HG03025 (cell line): Measurements from ENCODE around the gene FAR1.
"Not testable (repeated sequence)": the region's sequence is repeated elsewhere in the genome, so short reads cannot be mapped to it uniquely, and the experiment has no call there.

Experiments
- ATAC-seq: cut with Tn5 transposase; IDR thresholded peaks from one replicate; pipeline ENCODE4 v1.9.1; 2021; ENCODE audit warnings: mild to moderate bottlenecking, moderate library complexity; ENCODE audit not compliant: unreplicated experiment, low FRiP score

Gene FAR1, protein sequence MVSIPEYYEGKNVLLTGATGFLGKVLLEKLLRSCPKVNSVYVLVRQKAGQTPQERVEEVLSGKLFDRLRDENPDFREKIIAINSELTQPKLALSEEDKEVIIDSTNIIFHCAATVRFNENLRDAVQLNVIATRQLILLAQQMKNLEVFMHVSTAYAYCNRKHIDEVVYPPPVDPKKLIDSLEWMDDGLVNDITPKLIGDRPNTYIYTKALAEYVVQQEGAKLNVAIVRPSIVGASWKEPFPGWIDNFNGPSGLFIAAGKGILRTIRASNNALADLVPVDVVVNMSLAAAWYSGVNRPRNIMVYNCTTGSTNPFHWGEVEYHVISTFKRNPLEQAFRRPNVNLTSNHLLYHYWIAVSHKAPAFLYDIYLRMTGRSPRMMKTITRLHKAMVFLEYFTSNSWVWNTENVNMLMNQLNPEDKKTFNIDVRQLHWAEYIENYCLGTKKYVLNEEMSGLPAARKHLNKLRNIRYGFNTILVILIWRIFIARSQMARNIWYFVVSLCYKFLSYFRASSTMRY

DNA sequence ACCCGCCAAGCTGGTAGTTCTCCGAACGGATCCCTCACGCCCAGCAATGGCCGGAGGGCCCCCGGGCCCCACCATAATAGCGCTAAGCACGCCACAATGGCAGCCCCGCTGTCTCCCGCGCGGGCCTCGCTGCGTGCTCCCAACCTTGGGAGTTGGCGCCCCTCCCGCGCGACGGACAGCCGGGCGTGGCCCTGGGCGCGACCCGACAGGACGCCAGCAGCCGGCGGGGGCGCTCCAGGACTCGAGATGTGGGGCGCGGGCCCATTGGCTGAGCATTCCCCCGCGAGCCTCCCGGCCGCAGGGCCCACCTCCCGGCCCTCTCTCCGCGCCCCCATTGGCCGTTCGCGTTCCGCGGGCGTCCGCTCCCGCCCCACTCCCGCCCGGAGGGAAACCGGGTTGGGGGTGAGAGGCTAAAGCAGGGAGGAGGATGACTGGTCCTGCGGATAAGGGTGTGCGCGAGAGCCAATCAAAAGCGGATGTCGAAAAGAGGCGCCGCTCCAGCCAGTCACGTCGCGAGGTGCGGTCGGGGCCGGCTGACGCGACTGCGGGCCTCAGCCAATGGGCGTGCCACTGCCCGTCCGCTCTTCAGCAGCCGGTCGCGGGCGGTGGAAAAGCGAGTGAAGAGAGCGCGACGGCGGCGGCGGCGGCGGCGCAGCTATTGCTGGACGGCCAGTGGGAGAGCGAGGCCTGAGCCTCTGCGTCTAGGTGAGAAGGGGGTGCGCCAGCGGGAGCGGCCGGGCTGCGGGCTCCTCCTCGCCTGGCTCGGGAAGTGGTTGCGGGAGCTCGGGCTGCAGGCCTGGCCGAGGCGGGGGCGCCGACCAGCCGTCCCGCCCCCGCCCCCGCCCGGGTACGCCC lies at the start of gene FAR1:
Gene FAR1, plus strand, starts transcription at position 567 of the 855 bp plus-strand sequence. CDS start 26,098 bp downstream, outside the sequence.
- ATAC-seq = peak; percentile 92

DNA sequence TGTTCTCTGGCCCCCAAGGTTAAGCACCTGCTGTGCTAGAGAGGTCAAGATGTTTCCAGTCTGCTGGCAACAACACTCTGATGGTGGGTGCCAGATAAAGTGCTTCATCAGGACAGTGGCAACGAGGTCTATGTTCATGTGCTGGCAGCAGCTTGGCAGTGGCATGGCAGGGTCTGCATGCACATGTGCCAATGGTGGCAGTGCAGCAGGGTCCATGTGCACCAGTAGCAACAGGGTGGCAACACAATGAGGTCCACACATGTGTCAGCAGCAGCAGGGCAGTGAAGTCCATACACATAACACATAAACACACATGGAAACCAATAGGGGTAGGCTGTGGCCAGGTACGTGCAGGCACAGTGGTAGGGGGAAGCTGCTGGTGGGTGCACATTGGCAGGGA lies 48.4 kb upstream of the FAR1 start:
- no peak for ATAC-seq

DNA sequence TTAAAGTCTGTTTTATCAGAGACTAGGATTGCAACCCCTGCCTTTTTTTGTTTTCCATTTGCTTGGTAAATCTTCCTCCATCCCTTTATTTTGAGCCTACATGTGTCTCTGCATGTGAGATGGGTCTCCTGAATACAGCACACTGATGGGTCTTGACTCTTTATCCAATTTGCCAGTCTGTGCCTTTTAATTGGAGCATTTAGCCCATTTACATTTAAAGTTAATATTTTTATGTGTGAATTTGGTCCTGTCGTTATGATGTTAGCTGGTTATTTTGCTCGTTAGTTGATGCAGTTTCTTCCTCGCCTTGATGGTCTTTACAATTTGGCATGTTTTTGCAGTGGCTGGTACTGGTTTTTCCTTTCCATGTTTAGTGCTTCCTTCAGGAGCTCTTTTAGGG lies 41.6 kb upstream of the FAR1 start:
- not testable (repeated sequence) for ATAC-seq

DNA sequence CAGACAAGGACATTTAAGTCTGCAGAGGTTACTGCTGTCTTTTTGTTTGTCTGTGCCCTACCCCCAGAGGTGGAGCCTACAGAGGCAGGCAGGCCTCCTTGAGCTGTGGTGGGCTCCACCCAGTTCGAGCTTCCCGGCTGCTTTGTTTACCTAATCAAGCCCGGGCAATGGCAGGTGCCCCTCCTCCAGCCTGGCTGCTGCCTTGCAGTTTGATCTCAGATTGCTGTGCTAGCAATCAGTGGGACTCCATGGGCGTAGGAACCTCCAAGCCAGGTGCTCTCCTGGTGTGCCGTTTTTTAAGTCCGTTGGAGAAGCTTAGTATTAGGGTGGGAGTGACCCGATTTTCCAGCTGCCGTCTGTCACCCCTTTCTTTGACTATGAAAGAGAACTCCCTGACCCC lies 39.8 kb upstream of the FAR1 start:
- ATAC-seq = not testable (repeated sequence)

DNA sequence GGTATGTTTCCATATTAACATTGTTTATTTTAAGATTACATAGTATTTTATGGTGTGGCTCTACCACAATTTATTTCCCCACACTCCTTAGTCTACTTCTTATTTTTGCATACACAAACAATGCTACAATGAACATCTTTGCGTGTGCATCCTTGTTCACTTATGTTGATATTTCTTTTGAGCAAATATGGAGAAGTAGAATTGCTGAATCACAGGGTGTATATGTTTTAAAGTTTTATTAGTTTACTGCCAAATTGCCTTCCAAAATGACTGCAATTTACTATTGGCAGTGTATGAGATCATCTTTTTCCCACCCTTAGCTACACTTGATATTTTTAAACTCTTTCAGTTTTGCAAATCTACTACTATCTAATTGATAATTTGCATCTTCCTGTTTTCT lies 38.7 kb upstream of the FAR1 start:
- no peak for ATAC-seq

DNA sequence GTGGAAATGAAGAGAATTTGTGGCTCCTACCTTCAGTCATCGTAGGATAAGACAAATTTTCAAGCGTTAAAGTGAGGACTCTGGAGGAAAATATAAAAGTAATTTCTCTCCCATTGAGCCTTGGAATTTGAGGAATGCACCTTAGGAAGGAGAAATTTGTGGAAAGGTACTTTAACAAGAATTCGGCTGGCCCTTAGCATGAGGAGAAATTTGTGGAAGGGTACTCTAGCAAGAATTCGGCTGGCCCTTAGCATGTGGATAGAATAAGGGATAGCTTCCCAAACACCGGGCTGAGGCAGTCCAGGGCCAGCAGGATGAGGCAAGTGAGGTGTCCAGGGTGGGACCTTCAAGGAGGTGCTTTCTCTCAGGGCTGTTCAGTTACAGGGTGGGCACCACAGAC lies 33.2 kb upstream of the FAR1 start:
- ATAC-seq = no peak

DNA sequence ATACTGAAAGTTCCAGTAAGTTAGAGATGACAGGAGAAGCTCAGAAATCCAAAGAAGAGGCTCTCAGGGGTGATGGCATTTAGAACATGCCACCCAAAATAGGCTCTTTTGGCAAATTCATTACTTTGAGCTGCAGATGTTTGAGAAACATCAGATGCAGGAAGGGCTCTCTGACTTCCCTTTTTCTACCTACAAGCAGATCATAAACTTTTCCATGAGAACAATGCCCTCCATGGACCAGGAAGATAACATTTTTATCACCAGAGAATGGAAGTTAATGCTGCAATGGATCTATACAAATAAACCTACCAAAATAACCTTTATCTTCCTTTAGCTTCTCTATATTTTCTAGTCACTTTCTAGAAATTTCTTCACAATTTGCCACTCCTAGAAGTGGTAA lies 32.7 kb upstream of the FAR1 start:
- ATAC-seq = no peak

DNA sequence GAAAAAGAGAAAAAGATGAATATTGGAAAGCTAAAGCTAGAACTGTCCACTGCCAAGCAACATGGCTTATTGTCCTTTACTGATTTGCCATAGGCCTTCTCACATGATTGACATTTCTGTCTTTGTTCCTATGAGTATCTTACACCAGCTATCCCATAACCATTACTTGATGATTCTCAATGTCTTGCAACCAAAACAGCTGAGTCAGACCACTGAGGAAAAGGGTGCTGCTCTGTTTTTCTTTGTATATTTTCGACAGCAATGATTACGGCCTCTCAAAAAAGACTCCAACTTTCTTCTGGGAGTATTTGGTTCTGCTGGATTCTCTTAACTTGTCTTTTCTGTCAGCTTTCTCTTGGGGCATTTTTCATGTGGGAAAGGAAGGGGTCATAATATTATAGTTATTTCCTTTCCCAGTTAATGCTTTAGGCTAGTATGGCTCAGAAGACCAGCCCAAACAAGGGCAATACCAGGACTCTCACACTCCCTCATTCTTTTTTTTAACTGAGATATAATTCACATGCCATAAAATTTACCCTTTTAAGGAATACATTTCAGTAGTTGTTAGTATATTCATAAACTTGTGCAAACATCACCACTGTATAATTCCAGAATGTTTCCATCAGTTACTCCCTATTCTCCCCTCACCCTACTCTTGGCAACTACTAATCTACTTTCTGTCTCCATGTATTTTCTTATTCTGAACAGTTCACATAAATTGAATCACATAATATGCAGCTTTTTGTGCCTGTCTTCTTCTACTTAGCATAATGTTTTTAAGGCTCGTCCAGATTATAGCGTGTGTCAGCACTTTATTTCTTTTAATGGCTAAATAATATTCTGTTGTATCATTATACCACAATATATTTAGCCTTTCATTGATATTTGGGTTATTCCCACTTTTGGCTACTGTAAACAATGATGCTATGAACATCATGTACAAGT lies 31.1 kb upstream of the FAR1 start:
- no peak for ATAC-seq

DNA sequence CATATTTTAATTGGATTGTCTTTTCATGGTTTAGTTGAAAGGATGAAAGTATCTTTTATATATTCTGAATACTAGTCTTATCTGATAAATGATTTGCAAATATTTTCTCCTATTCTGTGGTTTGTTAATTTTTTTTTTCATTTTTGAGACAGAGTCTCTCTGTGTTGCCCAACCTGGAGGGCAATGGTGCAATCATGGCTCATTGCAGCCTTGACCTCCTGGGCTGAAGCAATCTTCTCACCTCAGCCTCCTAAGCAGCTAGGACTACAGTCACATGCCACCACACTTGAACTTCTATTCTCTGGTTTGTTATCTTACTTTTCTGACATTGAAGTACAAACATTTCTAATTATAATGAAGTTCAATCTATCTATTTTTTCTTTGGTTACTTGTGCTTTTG lies 30.0 kb upstream of the FAR1 start:
- ATAC-seq = no peak

DNA sequence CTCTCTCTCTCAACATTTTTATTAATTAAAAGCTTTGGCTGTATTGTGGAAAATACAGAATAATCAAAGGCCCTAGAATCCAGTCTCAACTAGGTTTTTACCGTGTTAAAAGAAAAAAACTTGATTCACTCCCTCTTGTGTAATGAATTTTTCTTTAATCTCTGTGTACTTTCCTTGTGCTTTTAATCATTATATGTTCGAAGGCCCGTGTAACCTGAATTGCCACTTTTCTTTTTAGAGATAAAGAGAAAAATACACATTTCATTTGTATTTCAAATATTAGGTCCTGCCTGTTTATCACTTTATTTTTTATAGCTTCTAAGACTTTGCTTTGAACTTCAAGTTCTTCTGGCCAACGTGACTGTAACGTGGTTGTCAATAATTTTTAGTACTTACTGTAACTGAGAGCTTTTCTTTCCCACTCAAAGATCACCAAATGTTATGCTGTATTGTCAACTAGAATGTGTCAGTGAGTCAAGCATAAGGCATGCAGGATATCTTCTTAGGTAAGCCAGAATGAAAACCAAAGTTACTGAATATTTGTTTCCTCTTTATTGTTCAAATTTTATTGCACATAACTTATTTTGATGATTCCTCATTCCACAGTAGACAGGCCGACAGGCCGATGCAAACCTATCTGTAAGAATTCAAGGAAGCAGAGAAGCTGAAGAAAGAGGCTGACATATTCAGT lies 23.3 kb upstream of the FAR1 start:
- no peak for ATAC-seq

DNA sequence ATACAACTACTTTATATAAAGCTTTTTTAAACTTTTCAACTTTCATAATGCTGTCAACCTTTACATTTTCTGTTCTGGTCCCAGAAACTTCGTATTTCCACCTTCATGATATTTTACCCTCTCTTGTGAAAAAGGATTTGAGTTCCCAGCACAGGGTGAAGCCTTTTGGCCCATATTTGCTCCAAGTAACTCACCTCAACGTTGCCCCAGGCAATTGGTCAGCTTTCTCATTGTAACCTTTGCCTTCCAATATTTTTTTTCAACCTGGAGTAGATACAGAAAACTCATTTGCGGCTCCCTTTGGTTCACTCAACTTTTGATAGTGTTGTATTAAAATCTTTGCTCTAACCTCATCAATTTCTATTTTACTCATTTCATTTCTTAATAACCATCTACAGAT lies 21.1 kb upstream of the FAR1 start:
- ATAC-seq = no peak

DNA sequence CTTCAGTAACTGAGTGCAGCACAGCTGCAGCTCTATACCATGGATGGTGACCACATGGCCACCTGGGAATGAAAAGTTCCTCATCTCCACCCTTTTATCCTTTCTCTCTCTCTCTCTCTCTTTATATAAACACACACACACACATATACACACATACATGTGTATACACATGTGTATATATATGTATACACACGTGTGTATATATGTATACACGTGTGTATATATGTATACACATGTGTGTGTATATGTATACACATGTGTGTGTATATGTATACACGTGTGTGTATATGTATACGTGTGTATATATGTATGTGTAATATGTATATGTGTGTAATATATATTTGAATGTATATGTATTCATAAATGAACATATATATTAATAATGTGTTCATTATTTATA lies 18.8 kb upstream of the FAR1 start:
- no peak for ATAC-seq

DNA sequence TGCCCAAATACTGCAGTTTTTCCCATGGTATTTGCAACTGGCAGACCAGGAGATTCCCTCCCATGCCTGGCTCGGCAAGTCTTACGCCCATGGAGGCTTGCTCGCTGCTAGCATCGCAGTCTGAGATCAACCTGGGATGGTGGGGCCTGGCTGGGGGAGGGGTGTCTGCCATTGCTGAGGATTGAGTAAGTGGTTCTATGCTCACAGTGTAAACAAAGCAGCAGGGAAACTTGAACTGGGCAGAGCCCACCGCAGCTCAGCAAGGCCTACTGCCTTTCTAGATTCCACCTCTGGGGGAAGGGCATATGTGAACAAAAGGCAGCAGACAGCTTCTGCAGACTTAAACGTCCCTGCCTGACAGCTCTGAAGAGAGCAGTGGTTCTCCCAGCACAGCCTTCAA lies 17.0 kb upstream of the FAR1 start:
- ATAC-seq = not testable (repeated sequence)

DNA sequence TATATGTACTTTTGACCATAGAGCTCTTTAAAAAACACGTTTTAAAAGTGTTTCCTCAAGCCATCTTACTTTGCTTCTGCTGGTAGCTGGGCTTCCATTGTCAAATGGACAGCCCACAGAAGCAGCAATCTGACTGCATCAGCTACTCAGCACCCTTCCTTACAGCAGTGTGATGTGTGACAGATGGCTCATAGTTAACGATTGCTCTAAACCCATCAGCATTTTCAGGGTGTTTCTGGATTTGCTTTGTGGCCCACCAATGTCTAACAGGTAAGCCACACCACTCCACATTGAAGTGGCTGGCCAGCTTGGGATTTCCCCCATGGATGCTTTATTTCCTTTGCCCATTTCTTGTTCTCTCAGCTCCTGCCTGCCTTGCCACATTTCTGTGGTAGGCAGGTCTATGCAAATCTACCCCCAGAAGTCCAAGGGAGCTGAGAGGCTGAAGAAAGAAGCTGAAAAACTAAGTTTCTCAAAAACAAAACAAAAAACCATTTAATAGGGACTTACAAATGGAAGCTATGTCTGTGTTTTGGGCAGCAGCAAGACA lies 7.3 kb upstream of the FAR1 start:
- ATAC-seq = no peak

DNA sequence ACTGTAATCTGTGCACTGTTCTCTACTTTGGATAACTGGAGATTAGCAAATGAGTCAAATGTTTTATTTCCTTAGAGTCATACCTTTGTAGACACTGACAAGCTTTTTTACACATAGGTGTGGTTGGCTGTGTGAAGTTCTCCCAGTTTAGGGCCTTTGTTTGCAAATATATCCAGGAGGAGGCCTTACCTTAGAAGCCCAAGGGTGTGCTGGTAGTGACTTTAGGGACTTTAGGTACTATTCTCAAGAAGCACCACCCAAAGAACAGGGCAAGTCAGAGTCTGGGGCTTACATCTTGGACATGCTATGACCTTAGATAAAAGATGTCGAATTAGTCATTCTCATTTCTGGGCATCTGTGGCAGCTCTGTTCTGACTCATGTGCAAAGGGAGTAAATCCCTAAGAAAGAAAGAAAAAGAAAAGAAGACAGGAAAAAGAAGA lies 4.8 kb upstream of the FAR1 start:
- no peak for ATAC-seq

DNA sequence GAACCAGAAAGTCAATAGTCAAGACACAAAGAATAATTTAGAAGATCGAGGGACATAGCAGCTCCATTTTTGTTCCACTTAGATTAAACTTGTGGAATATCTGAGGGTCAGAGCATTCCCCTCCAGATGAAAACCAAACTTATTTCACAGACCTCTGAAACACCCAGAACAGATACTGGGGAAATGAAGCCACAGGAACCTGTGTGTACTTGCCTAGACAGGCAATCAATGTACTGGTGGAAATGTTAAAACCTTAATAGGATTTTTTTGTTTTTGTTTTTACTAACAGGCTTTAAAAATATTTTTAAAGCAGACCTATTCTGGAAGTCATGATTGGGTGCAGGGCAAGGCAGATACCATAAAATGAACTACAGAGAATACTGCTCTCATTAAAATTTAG lies 4.1 kb upstream of the FAR1 start:
- no peak for ATAC-seq

DNA sequence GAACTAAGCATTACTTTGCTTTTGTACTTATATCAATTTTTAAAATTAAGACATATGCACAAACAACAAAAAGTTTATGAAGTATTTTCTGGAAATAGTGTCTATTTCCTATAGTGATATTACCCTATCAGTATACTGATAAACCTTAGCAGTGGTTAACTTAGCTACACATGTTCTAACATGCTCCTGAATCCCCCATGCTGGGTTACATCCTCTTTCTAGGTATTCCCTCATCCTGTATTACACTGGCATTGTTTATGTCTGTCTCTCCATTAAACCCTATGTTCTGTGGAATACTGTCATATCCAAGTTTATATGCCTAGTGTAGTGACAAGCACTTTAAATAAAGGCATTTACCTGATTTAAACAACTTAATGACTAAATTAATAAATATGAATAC lies 1.8 kb upstream of the FAR1 start:
- no peak for ATAC-seq

DNA sequence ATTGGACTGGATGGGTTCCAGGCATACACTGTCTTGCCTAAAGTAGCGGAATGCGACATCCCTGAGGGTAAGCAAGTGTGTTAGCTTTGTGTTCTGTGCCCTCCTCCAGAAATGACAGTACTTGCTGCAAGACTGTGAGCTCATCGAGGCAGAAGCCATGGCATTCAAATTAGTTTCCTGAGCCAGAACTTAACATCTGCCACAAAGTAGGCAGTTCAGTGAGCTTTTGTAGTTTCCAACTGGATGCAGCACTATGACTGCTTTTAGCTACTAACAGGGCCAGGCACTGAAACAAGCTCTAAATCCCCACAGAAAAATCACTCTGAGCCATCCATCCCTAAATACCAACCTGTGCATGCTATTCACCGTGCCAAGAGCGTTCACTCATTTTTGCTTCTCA lies 1.2 kb upstream of the FAR1 start:
- no peak for ATAC-seq

DNA sequence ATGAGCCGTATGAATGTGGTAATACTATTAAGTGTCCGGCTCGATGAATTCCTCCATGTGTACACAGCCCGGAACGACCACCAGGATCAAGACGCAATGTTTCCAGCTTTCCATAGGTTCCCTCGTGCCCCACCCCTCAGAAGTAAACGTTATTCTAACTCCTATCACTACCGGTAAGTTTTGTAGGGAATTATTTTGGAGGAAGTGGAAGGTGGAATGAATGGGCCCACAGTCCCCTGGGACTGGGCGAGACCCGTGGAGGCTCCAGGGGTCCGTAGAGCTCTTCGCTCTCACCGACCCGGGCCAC lies 720 bp upstream of the FAR1 start:
- no peak for ATAC-seq
